ENCODE results near the gene CNGA2. TPM values are rescaled to one million over a fixed set of nuclear protein-coding genes. Genes with fewer than 3 reads are reported as not detected.

CNGA2 gene
- total RNA-seq, 1 experiment from 2014 or later: not detected

DNA sequence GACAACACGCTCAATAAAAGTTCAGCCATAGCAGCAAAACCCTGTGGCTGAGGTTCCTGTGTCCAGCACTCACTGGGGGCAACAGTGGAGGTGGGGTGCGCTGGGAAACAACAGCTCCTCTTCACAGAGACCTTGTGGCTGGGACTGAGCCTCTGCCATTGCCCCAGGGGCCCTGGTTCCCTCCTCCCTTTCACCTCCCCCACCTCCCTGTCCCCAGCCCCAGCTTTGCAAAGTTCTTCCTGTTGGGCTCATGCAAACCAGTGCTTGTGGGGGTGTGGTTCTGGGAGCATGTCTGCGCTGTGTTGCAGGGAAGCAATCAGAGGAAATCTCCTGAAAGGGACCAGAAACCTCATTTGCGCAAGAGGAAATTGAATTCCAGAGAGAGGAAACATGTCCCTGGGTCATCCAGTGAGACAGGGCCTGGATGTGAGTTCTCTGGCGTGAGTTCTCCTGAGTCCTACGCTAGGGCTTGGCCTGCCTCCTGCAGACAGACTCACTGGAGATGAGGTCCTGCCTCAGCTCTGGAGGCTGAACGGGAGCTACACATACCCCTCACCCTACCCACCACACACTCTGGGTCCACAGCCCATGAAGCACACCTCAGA, 11.3 kb upstream of the CNGA2 start:
- no peaks in the 10 kb centered on the region for H3K4me1 ChIP-seq (replicated peaks)
- no peaks in the 10 kb centered on the region for H3K36me3 ChIP-seq
- no peak overlapping the region for H3K27ac ChIP-seq
- no peak overlapping the region for H3K4me3 ChIP-seq
- no peak for DNase-seq (ENCODE audit: low read depth in 1 of 2, low spot score in 2 of 2)
- no peaks in the 10 kb centered on the region for H3K9me3 ChIP-seq (replicated peaks)
- H3K27me3 ChIP-seq (replicated peaks): no peaks in the 10 kb centered on the region

- no peak overlapping the region for H3K27ac ChIP-seq
- H3K4me3 ChIP-seq: no peak overlapping the region
- no peaks in the 10 kb centered on the region for H3K27me3 ChIP-seq (replicated peaks)
- no peak for DNase-seq (ENCODE audit: low read depth in 1 of 2, low spot score in 2 of 2)
- no peaks in the 10 kb centered on the region for H3K36me3 ChIP-seq
- H3K4me1 ChIP-seq (replicated peaks): no peaks in the 10 kb centered on the region
- H3K9me3 ChIP-seq (replicated peaks): no peaks in the 10 kb centered on the region
These were observed 9.8 kb upstream of the CNGA2 start for GRCh38 chrX:151724563-151725337.

GRCh38 chrX:151725338-151725614, 9.3 kb upstream of the CNGA2 start:
- DNase-seq (ENCODE audit: low read depth in 1 of 2, low spot score in 2 of 2): no peak
- H3K4me1 ChIP-seq (replicated peaks): no peaks in the 10 kb centered on the region
- no peaks in the 10 kb centered on the region for H3K27me3 ChIP-seq (replicated peaks)
- H3K4me3 ChIP-seq: no peak overlapping the region
- H3K36me3 ChIP-seq: no peaks in the 10 kb centered on the region
- no peaks in the 10 kb centered on the region for H3K9me3 ChIP-seq (replicated peaks)
- H3K27ac ChIP-seq: no peak overlapping the region

DNA sequence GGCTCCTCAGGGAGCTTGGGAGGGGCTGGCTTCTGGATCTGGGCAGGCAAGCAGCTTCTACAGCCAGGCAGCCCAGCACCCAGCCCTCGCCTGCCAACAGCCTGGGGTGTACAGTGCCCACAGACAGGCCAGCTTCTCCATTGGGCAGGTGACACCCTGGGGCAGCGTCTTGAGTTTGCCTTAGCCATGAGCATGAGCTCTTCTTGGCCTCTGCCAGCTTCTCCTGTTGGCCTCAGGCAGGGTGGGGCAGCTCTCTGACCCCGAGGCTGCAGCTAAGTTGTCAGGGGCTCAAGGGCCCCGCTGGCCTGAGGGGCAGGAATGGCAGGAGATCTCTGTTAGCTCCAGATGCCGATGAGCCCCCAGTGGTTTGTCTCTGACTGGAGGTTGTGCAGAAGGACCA, 7.8 kb upstream of the CNGA2 start:
- no peak for DNase-seq (ENCODE audit: low read depth in 1 of 2, low spot score in 2 of 2)
- H3K36me3 ChIP-seq: no peaks in the 10 kb centered on the region
- no peaks in the 10 kb centered on the region for H3K9me3 ChIP-seq (replicated peaks)
- H3K4me3 ChIP-seq: no peak overlapping the region
- H3K4me1 ChIP-seq (replicated peaks): no peaks in the 10 kb centered on the region
- no peaks in the 10 kb centered on the region for H3K27me3 ChIP-seq (replicated peaks)
- no peak overlapping the region for H3K27ac ChIP-seq

GRCh38 chrX:151727346-151727745, 7.2 kb upstream of the CNGA2 start:
- Histone ChIP-seq H3K27ac (no peak overlapping the region), H3K36me3 (no peaks in the 10 kb centered on the region), H3K4me1 (replicated peaks) (no peaks in the 10 kb centered on the region), H3K27me3 (replicated peaks) (no peaks in the 10 kb centered on the region), H3K4me3 (no peak overlapping the region), H3K9me3 (replicated peaks) (no peaks in the 10 kb centered on the region)
- no peak for DNase-seq (ENCODE audit: low read depth in 1 of 2, low spot score in 2 of 2)

GRCh38 chrX:151729056-151729725, 5.4 kb upstream of the CNGA2 start:
- H3K4me1 ChIP-seq (replicated peaks): no peaks in the 10 kb centered on the region
- H3K27ac ChIP-seq: no peak overlapping the region
- no peak for DNase-seq (ENCODE audit: low read depth in 1 of 2, low spot score in 2 of 2)
- no peaks in the 10 kb centered on the region for H3K9me3 ChIP-seq (replicated peaks)
- H3K4me3 ChIP-seq: no peak overlapping the region
- H3K36me3 ChIP-seq: no peaks in the 10 kb centered on the region
- no peaks in the 10 kb centered on the region for H3K27me3 ChIP-seq (replicated peaks)

DNA sequence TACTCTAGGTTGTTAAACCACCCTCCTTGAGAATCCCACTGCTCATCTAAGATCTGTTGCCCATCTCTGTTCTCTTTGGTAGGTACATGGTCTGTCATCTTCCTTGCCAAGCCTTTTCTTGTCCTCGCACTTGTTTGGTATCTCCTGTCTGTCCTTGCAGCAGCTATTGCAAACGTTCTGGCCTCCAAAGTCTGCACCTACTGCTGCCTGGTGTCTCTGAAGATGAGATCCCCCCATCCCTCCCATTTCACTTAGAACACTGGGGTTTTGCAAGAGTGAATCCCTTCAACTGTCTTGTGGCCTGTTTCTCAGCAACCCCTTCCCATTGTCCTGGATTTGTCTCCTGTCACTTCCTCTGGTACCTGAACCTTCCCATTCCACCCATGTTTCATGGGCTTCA, 673 bp downstream of the CNGA2 start:
- Histone ChIP-seq H3K4me1 (replicated peaks) (no peaks in the 10 kb centered on the region), H3K4me3 (no peak overlapping the region), H3K36me3 (no peaks in the 10 kb centered on the region), H3K9me3 (replicated peaks) (no peaks in the 10 kb centered on the region), H3K27ac (no peak overlapping the region), H3K27me3 (replicated peaks) (no peaks in the 10 kb centered on the region)
- DNase-seq (ENCODE audit: low read depth in 1 of 2, low spot score in 2 of 2): no peak

GRCh38 chrX:151736685-151737084, 2.1 kb downstream of the CNGA2 start:
- no peaks in the 10 kb centered on the region for H3K36me3 ChIP-seq
- H3K4me1 ChIP-seq (replicated peaks): no peaks in the 10 kb centered on the region
- H3K4me3 ChIP-seq: no peak overlapping the region
- no peak for DNase-seq (ENCODE audit: low read depth in 1 of 2, low spot score in 2 of 2)
- H3K27ac ChIP-seq: no peak overlapping the region
- no peaks in the 10 kb centered on the region for H3K9me3 ChIP-seq (replicated peaks)
- no peaks in the 10 kb centered on the region for H3K27me3 ChIP-seq (replicated peaks)

GRCh38 chrX:151737494-151737893, 2.9 kb downstream of the CNGA2 start:
- no peak overlapping the region for H3K4me3 ChIP-seq
- H3K27ac ChIP-seq: no peak overlapping the region
- H3K9me3 ChIP-seq (replicated peaks): no peaks in the 10 kb centered on the region
- no peaks in the 10 kb centered on the region for H3K27me3 ChIP-seq (replicated peaks)
- no peaks in the 10 kb centered on the region for H3K4me1 ChIP-seq (replicated peaks)
- no peak for DNase-seq (ENCODE audit: low read depth in 1 of 2, low spot score in 2 of 2)
- no peaks in the 10 kb centered on the region for H3K36me3 ChIP-seq

GRCh38 chrX:151738751-151739150, 4.2 kb downstream of the CNGA2 start:
- DNase-seq (ENCODE audit: low read depth in 1 of 2, low spot score in 2 of 2): no peak
- Histone ChIP-seq H3K4me1 (replicated peaks) (no peaks in the 10 kb centered on the region), H3K36me3 (no peaks in the 10 kb centered on the region), H3K27me3 (replicated peaks) (no peaks in the 10 kb centered on the region), H3K4me3 (no peak overlapping the region), H3K9me3 (replicated peaks) (no peaks in the 10 kb centered on the region), H3K27ac (no peak overlapping the region)

- Histone ChIP-seq H3K27ac (no peak overlapping the region), H3K36me3 (no peaks in the 10 kb centered on the region), H3K4me3 (no peak overlapping the region), H3K27me3 (replicated peaks) (no peaks in the 10 kb centered on the region), H3K4me1 (replicated peaks) (no peaks in the 10 kb centered on the region), H3K9me3 (replicated peaks) (no peaks in the 10 kb centered on the region)
- no peak for DNase-seq (ENCODE audit: low read depth in 1 of 2, low spot score in 2 of 2)
These were observed 7.1 kb downstream of the CNGA2 start for GRCh38 chrX:151741606-151742005.

- H3K27me3 ChIP-seq (replicated peaks): no peaks in the 10 kb centered on the region
- H3K4me1 ChIP-seq (replicated peaks): no peaks in the 10 kb centered on the region
- H3K4me3 ChIP-seq: no peak overlapping the region
- H3K27ac ChIP-seq: no peak overlapping the region
- DNase-seq (ENCODE audit: low read depth in 1 of 2, low spot score in 2 of 2): no peak
- H3K36me3 ChIP-seq: no peaks in the 10 kb centered on the region
- H3K9me3 ChIP-seq (replicated peaks): no peaks in the 10 kb centered on the region
These were observed 7.8 kb downstream of the CNGA2 start for GRCh38 chrX:151742311-151742710.

DNA sequence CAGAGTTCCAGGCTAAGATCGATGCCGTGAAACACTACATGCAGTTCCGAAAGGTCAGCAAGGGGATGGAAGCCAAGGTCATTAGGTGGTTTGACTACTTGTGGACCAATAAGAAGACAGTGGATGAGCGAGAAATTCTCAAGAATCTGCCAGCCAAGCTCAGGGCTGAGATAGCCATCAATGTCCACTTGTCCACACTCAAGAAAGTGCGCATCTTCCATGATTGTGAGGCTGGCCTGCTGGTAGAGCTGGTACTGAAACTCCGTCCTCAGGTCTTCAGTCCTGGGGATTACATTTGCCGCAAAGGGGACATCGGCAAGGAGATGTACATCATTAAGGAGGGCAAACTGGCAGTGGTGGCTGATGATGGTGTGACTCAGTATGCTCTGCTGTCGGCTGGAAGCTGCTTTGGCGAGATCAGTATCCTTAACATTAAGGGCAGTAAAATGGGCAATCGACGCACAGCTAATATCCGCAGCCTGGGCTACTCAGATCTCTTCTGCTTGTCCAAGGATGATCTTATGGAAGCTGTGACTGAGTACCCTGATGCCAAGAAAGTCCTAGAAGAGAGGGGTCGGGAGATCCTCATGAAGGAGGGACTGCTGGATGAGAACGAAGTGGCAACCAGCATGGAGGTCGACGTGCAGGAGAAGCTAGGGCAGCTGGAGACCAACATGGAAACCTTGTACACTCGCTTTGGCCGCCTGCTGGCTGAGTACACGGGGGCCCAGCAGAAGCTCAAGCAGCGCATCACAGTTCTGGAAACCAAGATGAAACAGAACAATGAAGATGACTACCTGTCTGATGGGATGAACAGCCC, 9.3 kb downstream of the CNGA2 start:
- Histone ChIP-seq H3K4me1 (replicated peaks) (no peaks in the 10 kb centered on the region), H3K36me3 (no peaks in the 10 kb centered on the region), H3K9me3 (replicated peaks) (no peaks in the 10 kb centered on the region), H3K4me3 (no peak overlapping the region), H3K27me3 (replicated peaks) (no peaks in the 10 kb centered on the region), H3K27ac (no peak overlapping the region)
- no peak for DNase-seq (ENCODE audit: low read depth in 1 of 2, low spot score in 2 of 2)

DNA sequence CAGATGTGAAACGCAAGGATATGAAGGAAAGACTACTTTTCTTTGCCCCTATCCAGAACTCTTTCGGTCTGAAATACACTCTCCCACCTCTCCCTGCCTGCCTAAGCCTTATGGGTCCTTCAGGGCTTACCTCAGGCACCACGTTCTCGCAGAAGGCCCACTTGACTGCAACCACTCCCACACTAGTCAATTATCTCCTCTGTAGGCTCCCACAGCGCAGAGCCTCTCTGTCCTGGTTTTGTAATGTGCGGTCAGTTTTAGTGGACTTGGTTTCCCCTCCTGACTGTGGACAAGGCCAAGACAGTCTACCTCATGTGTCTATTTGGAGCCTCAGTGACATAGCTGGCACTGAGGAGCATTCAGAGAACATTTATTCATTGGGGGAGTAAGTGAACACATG, 11.1 kb downstream of the CNGA2 start:
- Histone ChIP-seq H3K9me3 (replicated peaks) (no peaks in the 10 kb centered on the region), H3K27me3 (replicated peaks) (no peaks in the 10 kb centered on the region), H3K36me3 (no peaks in the 10 kb centered on the region), H3K4me1 (replicated peaks) (no peaks in the 10 kb centered on the region), H3K4me3 (no peak overlapping the region), H3K27ac (no peak overlapping the region)
- no peak for DNase-seq (ENCODE audit: low read depth in 1 of 2, low spot score in 2 of 2)
